ENCODE results near the gene OTOGL.

OTOGL gene

DNA sequence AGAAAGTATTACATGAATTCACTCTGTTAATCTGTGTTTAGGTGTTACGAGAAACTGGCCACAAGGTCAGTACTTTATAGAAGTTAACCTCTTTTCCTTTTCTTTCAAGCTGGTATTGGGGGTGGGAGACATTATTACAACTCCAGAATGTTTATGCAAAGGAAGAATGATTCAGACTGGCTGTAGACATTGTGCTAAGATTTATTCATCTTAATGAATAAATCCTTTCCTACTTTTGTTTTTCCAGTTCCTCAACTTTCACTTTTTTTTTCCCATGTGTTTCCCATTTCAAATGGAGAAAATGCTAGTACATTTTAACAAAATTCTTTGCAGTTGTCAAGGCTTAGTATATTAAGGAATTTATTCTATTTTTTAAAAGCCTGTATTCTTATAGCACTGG lies 1.3 kb downstream of the OTOGL start:
- POLR2A ChIA-PET: no interaction called here
- Histone ChIP-seq H3K9me3 (ENCODE audit: control insufficient read depth, insufficient read depth, low read depth, low read length) (no peaks in the 10 kb centered on the region), H3K4me1 (ENCODE audit: control insufficient read depth, insufficient read depth, low read length) (0 out of 2 replicates have a peak, but pooled peaks cover 2% of the 10 kb centered on the region), H3K4me3 (ENCODE audit: low read depth, low read length) (no peak overlapping the region), H3K36me3 (ENCODE audit: control insufficient read depth in 2 of 2, insufficient read depth in 1 of 2, low read length in 2 of 2) (no peaks in the 10 kb centered on the region), H3K27ac (ENCODE audit: extremely low read depth, low read depth, low read length) (no peak overlapping the region)
- TF ChIP-seq, protein P1, sequence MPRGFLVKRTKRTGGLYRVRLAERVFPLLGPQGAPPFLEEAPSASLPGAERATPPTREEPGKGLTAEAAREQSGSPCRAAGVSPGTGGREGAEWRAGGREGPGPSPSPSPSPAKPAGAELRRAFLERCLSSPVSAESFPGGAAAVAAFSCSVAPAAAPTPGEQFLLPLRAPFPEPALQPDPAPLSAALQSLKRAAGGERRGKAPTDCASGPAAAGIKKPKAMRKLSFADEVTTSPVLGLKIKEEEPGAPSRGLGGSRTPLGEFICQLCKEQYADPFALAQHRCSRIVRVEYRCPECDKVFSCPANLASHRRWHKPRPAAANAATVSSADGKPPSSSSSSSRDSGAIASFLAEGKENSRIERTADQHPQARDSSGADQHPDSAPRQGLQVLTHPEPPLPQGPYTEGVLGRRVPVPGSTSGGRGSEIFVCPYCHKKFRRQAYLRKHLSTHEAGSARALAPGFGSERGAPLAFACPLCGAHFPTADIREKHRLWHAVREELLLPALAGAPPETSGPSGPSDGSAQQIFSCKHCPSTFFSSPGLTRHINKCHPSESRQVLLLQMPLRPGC (tag by site-specific recombination; IDR thresholded peaks at IDR 0.05): no peak
- TF ChIP-seq TRIM28 (IDR thresholded peaks at IDR 0.05; ENCODE audit: borderline replicate concordance, low read length) (no peak), ZBTB20 (tag by site-specific recombination; IDR thresholded peaks at IDR 0.05) (no peak), ZNF239 (tag by site-specific recombination; IDR thresholded peaks at IDR 0.05) (no peak), ZNF670 (tag by site-specific recombination; IDR thresholded peaks at IDR 0.05; ENCODE audit: low read depth) (no peak), ZNF571 (tag by site-specific recombination; IDR thresholded peaks at IDR 0.05) (no peak), ZNF350 (tag by site-specific recombination; IDR thresholded peaks at IDR 0.05) (no peak), ZNF341 (tag by site-specific recombination; IDR thresholded peaks at IDR 0.05; ENCODE audit: low read depth) (no peak), ZNF311 (tag by site-specific recombination; IDR thresholded peaks at IDR 0.05; ENCODE audit: borderline replicate concordance) (no peak), ZNF530 (tag by site-specific recombination; IDR thresholded peaks at IDR 0.05; ENCODE audit: low read depth) (no peak), ZNF677 (tag by site-specific recombination; IDR thresholded peaks at IDR 0.05) (no peak), TCF7L2 (IDR thresholded peaks at IDR 0.05; ENCODE audit: borderline replicate concordance, low read depth, low read length) (no peak), ZNF660 (tag by site-specific recombination; IDR thresholded peaks at IDR 0.05) (no peak), ZNF701 (tag by site-specific recombination; IDR thresholded peaks at IDR 0.05) (no peak)
- TF ChIP-seq, protein P2, sequence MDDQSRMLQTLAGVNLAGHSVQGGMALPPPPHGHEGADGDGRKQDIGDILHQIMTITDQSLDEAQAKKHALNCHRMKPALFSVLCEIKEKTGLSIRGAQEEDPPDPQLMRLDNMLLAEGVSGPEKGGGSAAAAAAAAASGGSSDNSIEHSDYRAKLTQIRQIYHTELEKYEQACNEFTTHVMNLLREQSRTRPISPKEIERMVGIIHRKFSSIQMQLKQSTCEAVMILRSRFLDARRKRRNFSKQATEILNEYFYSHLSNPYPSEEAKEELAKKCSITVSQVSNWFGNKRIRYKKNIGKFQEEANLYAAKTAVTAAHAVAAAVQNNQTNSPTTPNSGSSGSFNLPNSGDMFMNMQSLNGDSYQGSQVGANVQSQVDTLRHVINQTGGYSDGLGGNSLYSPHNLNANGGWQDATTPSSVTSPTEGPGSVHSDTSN (CRISPR knock-in tag; IDR thresholded peaks at IDR 0.05): no peak
- TF ChIP-seq, protein P3, sequence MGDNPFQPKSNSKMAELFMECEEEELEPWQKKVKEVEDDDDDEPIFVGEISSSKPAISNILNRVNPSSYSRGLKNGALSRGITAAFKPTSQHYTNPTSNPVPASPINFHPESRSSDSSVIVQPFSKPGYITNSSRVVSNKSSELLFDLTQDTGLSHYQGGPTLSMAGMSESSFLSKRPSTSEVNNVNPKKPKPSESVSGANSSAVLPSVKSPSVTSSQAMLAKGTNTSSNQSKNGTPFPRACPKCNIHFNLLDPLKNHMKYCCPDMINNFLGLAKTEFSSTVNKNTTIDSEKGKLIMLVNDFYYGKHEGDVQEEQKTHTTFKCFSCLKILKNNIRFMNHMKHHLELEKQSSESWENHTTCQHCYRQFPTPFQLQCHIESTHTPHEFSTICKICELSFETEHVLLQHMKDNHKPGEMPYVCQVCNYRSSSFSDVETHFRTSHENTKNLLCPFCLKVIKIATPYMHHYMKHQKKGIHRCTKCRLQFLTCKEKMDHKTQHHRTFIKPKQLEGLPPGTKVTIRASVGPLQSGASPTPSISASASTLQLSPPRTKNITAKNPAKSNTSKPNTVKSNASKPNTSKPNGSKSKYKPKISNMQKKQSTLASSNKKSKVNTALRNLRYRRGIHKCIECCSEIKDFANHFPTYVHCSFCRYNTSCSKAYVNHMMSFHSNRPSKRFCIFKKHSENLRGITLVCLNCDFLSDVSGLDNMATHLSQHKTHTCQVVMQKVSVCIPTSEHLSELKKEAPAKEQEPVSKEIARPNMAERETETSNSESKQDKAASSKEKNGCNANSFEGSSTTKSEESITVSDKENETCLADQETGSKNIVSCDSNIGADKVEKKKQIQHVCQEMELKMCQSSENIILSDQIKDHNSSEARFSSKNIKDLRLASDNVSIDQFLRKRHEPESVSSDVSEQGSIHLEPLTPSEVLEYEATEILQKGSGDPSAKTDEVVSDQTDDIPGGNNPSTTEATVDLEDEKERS (tag by site-specific recombination; IDR thresholded peaks at IDR 0.05): no peak
- TF ChIP-seq, protein P4, sequence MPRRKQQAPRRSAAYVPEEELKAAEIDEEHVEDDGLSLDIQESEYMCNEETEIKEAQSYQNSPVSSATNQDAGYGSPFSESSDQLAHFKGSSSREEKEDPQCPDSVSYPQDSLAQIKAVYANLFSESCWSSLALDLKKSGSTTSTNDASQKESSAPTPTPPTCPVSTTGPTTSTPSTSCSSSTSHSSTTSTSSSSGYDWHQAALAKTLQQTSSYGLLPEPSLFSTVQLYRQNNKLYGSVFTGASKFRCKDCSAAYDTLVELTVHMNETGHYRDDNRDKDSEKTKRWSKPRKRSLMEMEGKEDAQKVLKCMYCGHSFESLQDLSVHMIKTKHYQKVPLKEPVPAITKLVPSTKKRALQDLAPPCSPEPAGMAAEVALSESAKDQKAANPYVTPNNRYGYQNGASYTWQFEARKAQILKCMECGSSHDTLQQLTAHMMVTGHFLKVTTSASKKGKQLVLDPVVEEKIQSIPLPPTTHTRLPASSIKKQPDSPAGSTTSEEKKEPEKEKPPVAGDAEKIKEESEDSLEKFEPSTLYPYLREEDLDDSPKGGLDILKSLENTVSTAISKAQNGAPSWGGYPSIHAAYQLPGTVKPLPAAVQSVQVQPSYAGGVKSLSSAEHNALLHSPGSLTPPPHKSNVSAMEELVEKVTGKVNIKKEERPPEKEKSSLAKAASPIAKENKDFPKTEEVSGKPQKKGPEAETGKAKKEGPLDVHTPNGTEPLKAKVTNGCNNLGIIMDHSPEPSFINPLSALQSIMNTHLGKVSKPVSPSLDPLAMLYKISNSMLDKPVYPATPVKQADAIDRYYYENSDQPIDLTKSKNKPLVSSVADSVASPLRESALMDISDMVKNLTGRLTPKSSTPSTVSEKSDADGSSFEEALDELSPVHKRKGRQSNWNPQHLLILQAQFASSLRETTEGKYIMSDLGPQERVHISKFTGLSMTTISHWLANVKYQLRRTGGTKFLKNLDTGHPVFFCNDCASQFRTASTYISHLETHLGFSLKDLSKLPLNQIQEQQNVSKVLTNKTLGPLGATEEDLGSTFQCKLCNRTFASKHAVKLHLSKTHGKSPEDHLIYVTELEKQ (tag by site-specific recombination; IDR thresholded peaks at IDR 0.05; ENCODE audit: borderline replicate concordance): no peak
- TF ChIP-seq, protein P5, sequence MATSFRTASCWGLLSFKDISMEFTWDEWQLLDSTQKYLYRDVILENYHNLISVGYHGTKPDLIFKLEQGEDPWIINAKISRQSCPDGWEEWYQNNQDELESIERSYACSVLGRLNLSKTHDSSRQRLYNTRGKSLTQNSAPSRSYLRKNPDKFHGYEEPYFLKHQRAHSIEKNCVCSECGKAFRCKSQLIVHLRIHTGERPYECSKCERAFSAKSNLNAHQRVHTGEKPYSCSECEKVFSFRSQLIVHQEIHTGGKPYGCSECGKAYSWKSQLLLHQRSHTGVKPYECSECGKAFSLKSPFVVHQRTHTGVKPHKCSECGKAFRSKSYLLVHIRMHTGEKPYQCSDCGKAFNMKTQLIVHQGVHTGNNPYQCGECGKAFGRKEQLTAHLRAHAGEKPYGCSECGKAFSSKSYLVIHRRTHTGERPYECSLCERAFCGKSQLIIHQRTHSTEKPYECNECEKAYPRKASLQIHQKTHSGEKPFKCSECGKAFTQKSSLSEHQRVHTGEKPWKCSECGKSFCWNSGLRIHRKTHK (tag by site-specific recombination; IDR thresholded peaks at IDR 0.05): no peak
- TF ChIP-seq, protein P6, sequence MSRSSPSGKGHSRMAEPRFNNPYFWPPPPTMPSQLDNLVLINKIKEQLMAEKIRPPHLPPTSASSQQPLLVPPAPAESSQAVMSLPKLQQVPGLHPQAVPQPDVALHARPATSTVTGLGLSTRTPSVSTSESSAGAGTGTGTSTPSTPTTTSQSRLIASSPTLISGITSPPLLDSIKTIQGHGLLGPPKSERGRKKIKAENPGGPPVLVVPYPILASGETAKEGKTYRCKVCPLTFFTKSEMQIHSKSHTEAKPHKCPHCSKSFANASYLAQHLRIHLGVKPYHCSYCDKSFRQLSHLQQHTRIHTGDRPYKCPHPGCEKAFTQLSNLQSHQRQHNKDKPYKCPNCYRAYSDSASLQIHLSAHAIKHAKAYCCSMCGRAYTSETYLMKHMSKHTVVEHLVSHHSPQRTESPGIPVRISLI (tag by site-specific recombination; IDR thresholded peaks at IDR 0.05): no peak
- CTCF ChIA-PET: interaction anchor here (0.7 kb wide), 1 partner anchor 39 kb away, joined by 3 read pairs; no protein-coding TSS in a partner anchor
